Muscle layer of colon (tissue), 2 donors: ENCODE results near the gene RAD51B.
"Not testable (repeated sequence)": the region's sequence is repeated elsewhere in the genome, so short reads cannot be mapped to it uniquely, and the experiment has no call there.

ENCODE experiments used
- H3K27ac ChIP-seq: one replicate; pipeline ENCODE4 v1.7.0; 2013; ENCODE audit warnings: low read depth, mild to moderate bottlenecking, low read length, moderate library complexity
- H3K27me3 ChIP-seq, 2 donors: one replicate each; pipeline ENCODE4 v1.7.0; 2013; ENCODE audit warnings: low read length in 2 of 2, mild to moderate bottlenecking in 2 of 2; ENCODE audit not compliant: insufficient read depth in 2 of 2, control insufficient read depth in 1 of 2
- H3K36me3 ChIP-seq: one replicate; pipeline ENCODE4 v1.7.0; 2013; ENCODE audit warnings: mild to moderate bottlenecking, low read length; ENCODE audit not compliant: insufficient read depth
- H3K4me1 ChIP-seq: one replicate; pipeline ENCODE4 v1.7.0; 2013; ENCODE audit warnings: mild to moderate bottlenecking, low read length; ENCODE audit not compliant: insufficient read depth
- H3K4me3 ChIP-seq, 2 donors: one replicate each; pipeline ENCODE4 v1.7.0; 2013; ENCODE audit warnings: low read length in 2 of 2, low read depth in 1 of 2, mild to moderate bottlenecking in 1 of 2, moderate library complexity in 1 of 2
- H3K9ac ChIP-seq: one replicate; pipeline ENCODE4 v1.7.0; 2013; ENCODE audit warnings: low read length
- H3K9me3 ChIP-seq: one replicate; pipeline ENCODE4 v1.7.0; 2013; ENCODE audit warnings: mild to moderate bottlenecking, low read length
- donor health status: abdominal sarcoma.
- donor health status: Adenocarcinoma of cecum.

RAD51B gene

DNA sequence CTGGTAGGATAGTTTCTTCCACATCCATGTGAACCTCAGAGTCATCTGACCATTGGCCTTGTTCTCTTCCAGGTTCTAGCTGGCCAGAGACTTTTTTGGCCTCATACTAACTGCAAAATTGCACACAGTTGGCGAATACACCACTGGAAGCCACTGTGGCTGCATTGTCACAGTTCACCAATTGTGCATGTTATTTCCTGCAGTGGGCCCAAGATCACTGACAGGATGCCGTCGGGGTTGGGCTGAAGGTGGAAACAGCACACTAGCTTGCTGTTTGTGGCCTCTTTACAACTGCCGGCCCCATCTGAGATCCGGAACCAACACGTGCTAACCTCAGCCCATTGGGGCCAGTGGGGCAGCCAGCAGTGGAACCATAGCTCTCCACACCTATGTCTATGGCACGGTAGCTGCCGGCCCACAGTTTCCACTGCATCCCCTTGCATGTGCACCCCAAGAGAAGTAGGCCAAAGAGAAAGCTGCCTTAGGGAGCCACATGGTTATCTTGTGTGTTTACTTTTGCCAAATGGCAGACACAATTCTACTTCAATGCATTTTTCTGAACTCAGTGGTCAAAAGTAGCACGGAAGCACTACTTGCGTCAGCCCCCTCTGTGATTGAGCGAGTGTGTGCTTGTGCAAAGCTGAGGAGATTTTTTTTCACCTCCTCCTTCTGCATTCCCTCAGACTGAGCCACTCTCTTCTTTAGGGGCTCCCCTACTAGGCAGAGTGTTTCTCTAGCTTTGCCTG is 464.0 kb downstream of the RAD51B start:
- H3K9ac ChIP-seq: no peak overlapping the region
- no peaks in the 10 kb centered on the region for H3K27me3 ChIP-seq
- no peak overlapping the region for H3K27ac ChIP-seq
- no peak overlapping the region for H3K4me3 ChIP-seq
- H3K9me3 ChIP-seq: no peaks in the 10 kb centered on the region
- peaks cover 31% of the 10 kb centered on the region for H3K4me1 ChIP-seq
- no peaks in the 10 kb centered on the region for H3K36me3 ChIP-seq

DNA sequence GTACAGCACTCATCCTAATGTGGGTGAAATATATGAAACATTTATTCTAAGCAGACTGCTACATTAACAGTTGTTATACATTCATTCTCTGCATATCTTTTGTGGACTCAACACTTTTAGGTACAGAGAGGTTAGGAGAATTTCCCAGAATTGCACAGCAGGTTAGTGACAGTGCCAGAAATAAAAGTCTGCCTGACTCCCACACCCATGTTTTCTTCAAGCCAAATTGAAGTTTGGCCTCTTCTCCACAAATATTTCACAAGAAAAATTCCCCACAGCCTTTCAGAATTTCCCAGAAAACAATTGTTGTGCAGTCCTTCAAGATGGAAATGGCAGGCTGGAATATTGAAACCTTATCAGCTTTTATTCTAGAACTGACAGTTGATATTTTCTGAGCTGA is 464.8 kb downstream of the RAD51B start:
- Histone ChIP-seq H3K9me3 (no peaks in the 10 kb centered on the region), H3K27me3 (no peaks in the 10 kb centered on the region), H3K27ac (no peak overlapping the region), H3K4me1 (peaks cover 25% of the 10 kb centered on the region), H3K36me3 (no peaks in the 10 kb centered on the region), H3K9ac (no peak overlapping the region), H3K4me3 (no peak overlapping the region)

DNA sequence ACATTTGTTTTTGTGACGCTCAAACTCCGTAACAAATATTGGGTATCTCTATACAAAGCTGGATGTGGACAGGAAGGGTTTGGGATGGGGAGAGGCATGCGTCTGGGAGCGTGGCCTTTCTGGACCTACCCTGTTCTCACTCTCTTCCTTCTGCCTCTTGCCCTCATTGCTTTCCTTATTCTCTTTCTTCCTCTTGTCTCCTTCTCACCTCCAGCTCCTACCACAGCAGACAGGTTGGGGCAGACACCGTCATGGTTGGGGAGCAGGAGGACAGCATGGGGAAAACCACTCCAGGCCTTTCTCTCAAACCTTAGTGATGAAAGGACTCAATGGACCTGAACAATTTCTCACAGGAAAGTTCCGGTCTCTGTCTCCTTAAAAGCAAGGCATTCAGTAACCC is 465.3 kb downstream of the RAD51B start:
- H3K4me1 ChIP-seq: peaks cover 25% of the 10 kb centered on the region
- no peaks in the 10 kb centered on the region for H3K27me3 ChIP-seq
- H3K27ac ChIP-seq: no peak overlapping the region
- H3K4me3 ChIP-seq: no peak overlapping the region
- H3K9ac ChIP-seq: no peak overlapping the region
- no peaks in the 10 kb centered on the region for H3K36me3 ChIP-seq
- no peaks in the 10 kb centered on the region for H3K9me3 ChIP-seq

DNA sequence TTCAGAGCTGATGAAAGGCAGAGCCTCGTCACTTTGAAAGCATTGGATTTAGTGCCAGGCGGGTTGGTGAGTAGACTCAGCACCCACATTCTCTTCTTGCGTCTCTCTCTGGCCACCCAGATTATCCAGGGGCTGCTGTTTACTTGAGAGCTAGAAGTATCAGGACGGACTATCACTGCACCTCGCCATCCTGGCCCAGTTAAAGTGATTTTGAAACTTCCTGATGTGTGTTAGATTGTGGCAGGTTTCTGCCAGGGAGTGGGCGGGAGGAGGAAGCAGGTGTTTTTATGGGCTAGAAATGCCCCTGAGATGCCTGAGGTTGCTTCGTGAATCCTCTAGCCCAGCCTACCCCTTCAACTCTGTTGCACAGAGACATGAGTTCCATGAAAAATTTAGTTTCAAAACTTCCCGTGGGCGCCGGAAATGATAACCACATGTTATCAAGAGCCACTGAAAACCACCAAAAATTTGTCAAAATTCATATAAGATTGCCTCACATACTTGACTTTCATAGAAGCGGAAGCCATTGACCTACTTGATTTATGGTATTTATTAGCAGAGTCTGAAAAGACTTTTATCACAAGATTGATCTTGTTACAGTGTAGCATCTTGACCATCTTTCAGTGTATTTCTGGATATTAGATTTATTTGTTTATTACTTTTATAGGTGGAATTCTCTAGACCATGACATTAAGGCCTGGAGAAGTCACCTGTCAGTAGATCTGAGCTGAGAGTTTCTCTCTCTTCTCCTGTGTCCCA is 466.0 kb downstream of the RAD51B start:
- H3K27ac ChIP-seq: no peak overlapping the region

DNA sequence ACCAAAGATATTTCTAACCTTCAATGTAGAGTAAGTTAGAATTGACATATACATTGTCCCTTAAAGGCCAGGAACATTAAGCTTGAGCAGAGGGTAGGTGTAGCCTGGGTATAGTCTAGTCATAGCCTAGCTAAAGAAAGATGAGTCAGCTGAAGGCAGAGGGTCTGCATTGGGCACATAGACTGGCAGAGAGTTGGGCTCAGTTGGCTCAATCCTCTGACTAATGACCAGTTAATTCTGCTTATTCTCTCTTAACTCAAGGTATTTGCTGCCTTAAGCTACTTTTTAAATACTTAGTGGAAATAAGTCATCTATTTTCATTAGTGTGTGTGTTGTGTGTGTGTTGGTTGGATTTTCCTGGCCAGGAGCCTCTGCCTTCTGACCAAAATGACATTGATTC is 467.1 kb downstream of the RAD51B start:
- peaks cover 26% of the 10 kb centered on the region for H3K4me1 ChIP-seq
- no peak overlapping the region for H3K27ac ChIP-seq
- no peaks in the 10 kb centered on the region for H3K36me3 ChIP-seq
- no peak overlapping the region for H3K9ac ChIP-seq
- H3K27me3 ChIP-seq: no peaks in the 10 kb centered on the region
- no peak overlapping the region for H3K4me3 ChIP-seq
- H3K9me3 ChIP-seq: no peaks in the 10 kb centered on the region

More for the DNA sequence above, 466.0 kb downstream of the RAD51B start:
- no peaks in the 10 kb centered on the region for H3K9me3 ChIP-seq
- H3K27me3 ChIP-seq: no peaks in the 10 kb centered on the region
- peaks cover 25% of the 10 kb centered on the region for H3K4me1 ChIP-seq
- no peaks in the 10 kb centered on the region for H3K36me3 ChIP-seq
- H3K4me3 ChIP-seq: no peak overlapping the region
- no peak overlapping the region for H3K9ac ChIP-seq

DNA sequence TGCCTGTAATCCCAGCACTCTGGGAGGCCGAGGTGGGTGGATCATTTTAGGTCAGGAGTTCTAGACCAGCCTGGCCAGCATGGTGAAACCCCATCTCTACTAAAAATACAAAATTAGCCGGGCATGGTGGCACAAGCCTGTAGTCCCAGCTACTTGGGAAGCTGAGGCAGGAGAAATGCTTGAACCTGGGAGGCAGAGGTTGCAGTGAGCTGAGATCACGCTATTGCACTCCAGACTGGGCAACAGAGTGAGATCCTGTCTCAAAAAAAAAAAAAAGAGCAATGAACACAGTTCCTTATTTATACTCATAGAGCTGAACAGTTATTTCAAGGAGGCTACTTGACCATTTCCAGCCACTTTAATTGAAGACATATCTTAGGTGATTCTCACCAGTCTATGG is 469.9 kb downstream of the RAD51B start:
- peaks cover 33% of the 10 kb centered on the region for H3K4me1 ChIP-seq
- H3K4me3 ChIP-seq, H3K36me3 ChIP-seq, H3K27me3 ChIP-seq, H3K9ac ChIP-seq, H3K9me3 ChIP-seq, H3K27ac ChIP-seq: not testable (repeated sequence)

DNA sequence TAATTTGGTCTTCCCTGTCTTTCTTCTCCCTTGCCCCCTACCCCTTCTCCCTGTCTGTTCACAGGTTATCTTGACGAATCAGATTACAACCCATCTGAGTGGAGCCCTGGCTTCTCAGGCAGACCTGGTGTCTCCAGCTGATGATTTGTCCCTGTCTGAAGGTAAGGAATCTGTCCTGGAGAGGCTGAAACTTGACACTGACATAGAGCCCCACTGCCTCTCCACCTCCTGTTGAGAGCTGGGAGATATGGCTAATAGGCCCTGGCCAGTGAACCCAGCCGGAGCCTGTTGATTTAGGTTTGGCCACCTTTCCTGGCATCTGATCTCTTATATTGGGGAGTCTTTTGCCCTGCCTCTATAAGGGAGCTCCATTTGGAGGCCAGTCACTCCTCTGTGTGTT is 472.2 kb downstream of the RAD51B start:
- Histone ChIP-seq H3K4me3 (no peak overlapping the region), H3K9ac (no peak overlapping the region), H3K9me3 (no peaks in the 10 kb centered on the region), H3K27me3 (no peaks in the 10 kb centered on the region), H3K36me3 (no peaks in the 10 kb centered on the region), H3K27ac (no peak overlapping the region), H3K4me1 (peaks cover 33% of the 10 kb centered on the region)

DNA sequence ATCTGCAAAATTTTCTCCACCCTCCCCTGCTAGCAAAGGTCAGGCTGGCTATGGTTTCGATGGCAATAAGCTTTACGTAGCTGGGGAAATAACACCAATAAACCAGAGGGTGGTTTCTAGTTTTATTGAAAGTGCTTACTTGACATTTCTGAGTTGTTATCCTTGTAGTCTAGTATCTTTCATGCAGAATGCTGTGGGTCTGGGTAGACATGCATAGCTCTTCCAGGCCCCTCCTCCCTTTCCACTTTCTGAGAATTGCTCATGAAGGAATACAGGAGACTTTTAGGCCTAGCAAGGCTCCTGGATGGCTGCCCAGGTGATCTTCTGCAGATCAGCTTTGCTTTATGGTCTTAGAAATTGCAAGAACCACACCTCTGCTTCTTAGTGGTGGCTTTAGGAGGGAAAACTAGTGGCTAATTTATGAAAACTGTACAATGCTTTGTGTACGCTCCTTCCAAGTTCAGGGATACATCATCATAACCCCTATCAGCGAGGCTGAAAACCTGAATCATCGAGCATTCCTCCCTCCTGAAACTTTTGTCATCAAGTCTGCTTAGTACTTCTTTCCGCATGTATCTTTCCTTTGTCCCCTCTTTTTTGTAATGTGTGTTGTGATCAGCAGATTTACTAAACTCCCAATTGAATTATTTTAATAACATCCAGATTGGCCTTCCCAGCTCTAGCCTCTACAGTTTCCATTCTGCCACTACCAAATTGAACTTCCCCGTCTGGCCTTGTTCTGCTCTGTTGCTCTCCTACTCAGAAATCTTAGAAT is 473.0 kb downstream of the RAD51B start:
- no peak overlapping the region for H3K4me3 ChIP-seq
- H3K36me3 ChIP-seq: no peaks in the 10 kb centered on the region
- no peak overlapping the region for H3K9ac ChIP-seq
- H3K27ac ChIP-seq: peak overlapping the region; percentile 40
- H3K4me1 ChIP-seq: peaks cover 37% of the 10 kb centered on the region
- H3K9me3 ChIP-seq: no peaks in the 10 kb centered on the region
- no peaks in the 10 kb centered on the region for H3K27me3 ChIP-seq

DNA sequence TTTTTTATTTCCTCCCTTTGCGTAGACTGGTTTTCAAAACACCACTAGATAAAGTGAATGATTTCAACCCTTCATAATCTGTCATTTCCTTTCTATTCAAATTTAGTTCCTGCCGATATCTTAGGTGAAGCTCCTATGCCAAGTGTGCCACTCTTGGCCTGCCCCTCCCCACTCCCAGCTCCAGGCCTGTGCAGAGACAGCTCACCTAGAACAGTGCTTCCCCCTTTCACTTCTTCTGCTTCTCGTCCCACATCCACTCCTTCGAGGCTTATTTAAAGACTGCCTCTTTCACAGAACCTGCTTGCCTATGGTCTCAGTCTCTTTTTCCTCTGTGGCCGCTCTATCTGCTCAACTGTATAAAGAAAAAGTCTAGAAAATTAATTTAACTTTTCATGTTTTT is 473.8 kb downstream of the RAD51B start:
- H3K9ac ChIP-seq: no peak overlapping the region
- no peak overlapping the region for H3K4me3 ChIP-seq
- no peaks in the 10 kb centered on the region for H3K9me3 ChIP-seq
- no peak overlapping the region for H3K27ac ChIP-seq
- no peaks in the 10 kb centered on the region for H3K27me3 ChIP-seq
- H3K4me1 ChIP-seq: peaks cover 44% of the 10 kb centered on the region
- no peaks in the 10 kb centered on the region for H3K36me3 ChIP-seq

DNA sequence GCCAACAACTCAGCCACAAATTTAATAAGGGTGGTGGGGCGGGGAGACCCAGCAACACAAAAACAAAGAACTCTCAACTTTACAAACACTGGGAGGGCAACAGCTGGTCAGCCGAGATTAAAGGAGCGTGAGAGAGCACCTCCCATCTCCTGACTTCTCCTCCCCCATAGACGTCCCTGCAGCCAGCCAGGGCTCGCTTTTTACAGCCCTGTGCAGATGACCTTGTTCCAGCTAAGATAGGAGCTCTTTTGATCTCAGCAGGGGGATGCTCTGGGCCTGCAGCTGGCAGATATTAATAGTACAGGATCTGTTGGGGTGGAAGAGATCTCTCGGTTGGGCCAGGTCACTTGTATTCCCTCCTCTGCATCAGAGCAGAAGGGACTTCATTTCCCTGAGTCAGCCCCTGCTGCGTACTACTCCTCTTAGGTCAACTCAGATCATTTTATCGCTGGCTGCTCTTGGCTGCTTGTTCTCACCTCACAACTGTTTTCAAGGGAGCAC is 475.8 kb downstream of the RAD51B start:
- no peak overlapping the region for H3K4me3 ChIP-seq
- no peak overlapping the region for H3K9ac ChIP-seq
- H3K9me3 ChIP-seq: no peaks in the 10 kb centered on the region
- H3K27me3 ChIP-seq: no peaks in the 10 kb centered on the region
- H3K4me1 ChIP-seq: peaks cover 45% of the 10 kb centered on the region
- no peaks in the 10 kb centered on the region for H3K36me3 ChIP-seq
- no peak overlapping the region for H3K27ac ChIP-seq

DNA sequence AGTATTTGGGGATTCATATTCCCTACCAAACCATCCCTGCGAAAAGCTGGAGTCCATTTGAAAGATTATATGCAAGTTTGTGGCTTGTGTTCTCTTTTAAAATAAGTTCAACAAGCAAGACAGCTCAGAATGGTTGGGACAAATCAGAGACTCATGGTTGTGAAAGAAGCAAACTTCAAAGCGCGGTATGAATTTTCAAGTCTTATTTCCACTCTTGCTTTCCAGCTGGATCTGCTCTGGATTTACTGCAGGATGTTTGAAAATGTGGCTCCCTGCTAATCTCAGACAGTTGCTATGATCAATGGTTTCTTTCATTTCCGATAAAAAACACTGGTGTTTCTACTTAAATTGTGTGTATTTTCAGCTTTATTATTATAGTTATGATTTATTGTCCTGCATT is 477.5 kb downstream of the RAD51B start:
- Histone ChIP-seq H3K27ac (no peak overlapping the region), H3K36me3 (no peaks in the 10 kb centered on the region), H3K4me1 (peaks cover 39% of the 10 kb centered on the region), H3K4me3 (no peak overlapping the region), H3K9me3 (no peaks in the 10 kb centered on the region), H3K9ac (no peak overlapping the region), H3K27me3 (no peaks in the 10 kb centered on the region)
